Prostate gland (tissue), 2 donors: ENCODE results near the gene CYTH1. TPM values are rescaled to one million over a fixed set of nuclear protein-coding genes. Genes with fewer than 3 reads are reported as not detected.

Experiments
- DNase-seq: peaks from one replicate; pipeline ENCODE4 v3.0.0-alpha.2; 2019; ENCODE audit warnings: low spot score
- H3K27ac ChIP-seq, 2 donors: fragments of 200-600 bp; sonication (generic); 2 replicates each; pipeline ENCODE4 v1.5.1; 2017 to 2019
- H3K27me3 ChIP-seq: fragments of 200-600 bp; sonication (generic); replicated peaks from 2 replicates; pipeline ENCODE4 v1.5.1; 2019; ENCODE audit not compliant: insufficient read depth
- H3K36me3 ChIP-seq, 2 donors: fragments of 200-600 bp; sonication (generic); 1 replicate in 1 of 2; 2 replicates in 1 of 2; pipeline versions ENCODE4 v1.5.1 to v1.8.1; 2017 to 2019
- H3K4me1 ChIP-seq: fragments of 200-600 bp; sonication (generic); replicated peaks from 2 replicates; pipeline ENCODE4 v1.5.1; 2019
- H3K4me3 ChIP-seq, 2 donors: fragments of 200-600 bp; sonication (generic); 2 replicates each; pipeline ENCODE4 v1.5.1; 2017 to 2019
- H3K9me3 ChIP-seq: fragments of 200-600 bp; sonication (generic); 2 replicates; pipeline ENCODE4 v1.5.1; 2017
- POLR2A ChIP-seq: fragments of 450-650 bp; IDR thresholded peaks from one replicate; pipeline ENCODE4 v1.6.1; 2016; ENCODE audit warnings: antibody characterized with exemption, mild to moderate bottlenecking
- POLR2AphosphoS5 ChIP-seq: sonication (generic); formaldehyde crosslinking; IDR thresholded peaks from one replicate; pipeline ENCODE4 v1.6.1; 2017; ENCODE audit warnings: antibody characterized with exemption
- WGBS: methylation state at CpG from one replicate; pipeline ENCODE4 v1.1.5; 2018; 5-methylcytosine and 5-hydroxymethylcytosine counted together
- intact Hi-C: fragments of 100-400 bp; cut with DNase I; formaldehyde crosslinking; loops from one replicate; pipeline ENCODE4 v1.14.2; 2022
- total RNA-seq, 2 donors: library from RNA; depleted of rRNA; stranded (reverse); fragments of >200 nt; gene quantifications; one replicate each; pipeline ENCODE4 v1.1.0, GENCODE V29; 2016
- TF ChIP-seq, protein P1 (sequence below), 4 experiments: fragments of 200-600 bp in 2 of 4; fragments of 450-650 bp in 2 of 4; sonication (generic) in 2 of 4; IDR thresholded peaks; 1 replicate in 3 of 4; 2 replicates in 1 of 4; pipeline ENCODE4 v1.5.1; 2016 to 2019; ENCODE audit warnings: antibody characterized with exemption in 4 of 4, mild to moderate bottlenecking in 2 of 4, moderate library complexity in 2 of 4

Gene CYTH1
- total RNA-seq, 2 donors from 2014 or later: 65.2 to 73.9 TPM

DNA sequence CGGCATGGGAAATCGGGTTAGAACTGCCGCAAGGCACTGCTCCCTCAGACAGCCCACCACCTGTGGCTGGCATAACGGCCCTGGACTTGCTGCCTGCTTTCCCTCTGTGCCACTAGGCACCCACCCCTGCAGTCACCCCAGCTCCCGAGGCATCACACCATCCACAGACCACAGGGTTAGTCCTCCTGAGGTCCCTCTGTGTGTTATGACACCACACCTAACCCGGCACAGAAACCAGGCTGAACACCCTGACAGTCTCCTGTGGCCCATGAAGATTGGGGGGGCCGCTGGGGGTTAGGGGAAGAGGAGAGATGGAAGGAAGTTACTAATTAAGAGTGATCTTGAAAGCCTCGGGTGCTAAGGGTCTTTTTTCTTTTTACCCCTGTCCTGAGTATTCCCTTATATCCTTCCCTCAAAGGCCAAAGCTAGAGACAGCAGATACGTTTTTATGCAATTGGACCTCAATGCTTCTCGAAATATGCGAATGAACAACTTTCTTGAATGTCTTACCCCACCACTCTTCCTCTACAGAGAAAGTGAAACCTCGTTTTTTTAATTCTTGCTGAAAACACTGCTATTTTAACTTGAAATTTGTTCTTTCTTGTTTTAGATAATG, 7.0 kb downstream of the CYTH1 start:
- Histone ChIP-seq H3K4me1 (peaks cover 14% of the 10 kb centered on the region), H3K4me3 (peak overlapping the region in 1 of 2 donors; percentile 1), H3K27me3 (no peaks in the 10 kb centered on the region), H3K27ac (peak overlapping the region; percentile 64 to 81), H3K36me3 (no peaks in the 10 kb centered on the region), H3K9me3 (no peaks in the 10 kb centered on the region)
- intact Hi-C loops: no loop called here
- 27% methylated on average over 12 of the region's 12 CpGs for WGBS
- no peak for DNase-seq
- TF ChIP-seq, protein P1, sequence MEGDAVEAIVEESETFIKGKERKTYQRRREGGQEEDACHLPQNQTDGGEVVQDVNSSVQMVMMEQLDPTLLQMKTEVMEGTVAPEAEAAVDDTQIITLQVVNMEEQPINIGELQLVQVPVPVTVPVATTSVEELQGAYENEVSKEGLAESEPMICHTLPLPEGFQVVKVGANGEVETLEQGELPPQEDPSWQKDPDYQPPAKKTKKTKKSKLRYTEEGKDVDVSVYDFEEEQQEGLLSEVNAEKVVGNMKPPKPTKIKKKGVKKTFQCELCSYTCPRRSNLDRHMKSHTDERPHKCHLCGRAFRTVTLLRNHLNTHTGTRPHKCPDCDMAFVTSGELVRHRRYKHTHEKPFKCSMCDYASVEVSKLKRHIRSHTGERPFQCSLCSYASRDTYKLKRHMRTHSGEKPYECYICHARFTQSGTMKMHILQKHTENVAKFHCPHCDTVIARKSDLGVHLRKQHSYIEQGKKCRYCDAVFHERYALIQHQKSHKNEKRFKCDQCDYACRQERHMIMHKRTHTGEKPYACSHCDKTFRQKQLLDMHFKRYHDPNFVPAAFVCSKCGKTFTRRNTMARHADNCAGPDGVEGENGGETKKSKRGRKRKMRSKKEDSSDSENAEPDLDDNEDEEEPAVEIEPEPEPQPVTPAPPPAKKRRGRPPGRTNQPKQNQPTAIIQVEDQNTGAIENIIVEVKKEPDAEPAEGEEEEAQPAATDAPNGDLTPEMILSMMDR (IDR thresholded peaks at IDR 0.05): no peak
- TF ChIP-seq POLR2AphosphoS5 (no peak), POLR2A (no peak)

- Histone ChIP-seq H3K27me3 (no peaks in the 10 kb centered on the region), H3K9me3 (no peaks in the 10 kb centered on the region), H3K4me3 (no peak overlapping the region), H3K4me1 (peaks cover 8% of the 10 kb centered on the region), H3K27ac (peak overlapping the region; percentile 64 to 81), H3K36me3 (no peaks in the 10 kb centered on the region)
- TF ChIP-seq, protein P1 (IDR thresholded peaks at IDR 0.05): no peak
- TF ChIP-seq POLR2AphosphoS5 (no peak), POLR2A (no peak)
- whole genome bisulfite sequencing: 31% methylated on average over 2 of the region's 2 CpGs
- no peak for DNase-seq
- intact Hi-C loops: no loop called here
These were observed 7.6 kb downstream of the CYTH1 start for GRCh38 chr17:78774453-78774852.

DNA sequence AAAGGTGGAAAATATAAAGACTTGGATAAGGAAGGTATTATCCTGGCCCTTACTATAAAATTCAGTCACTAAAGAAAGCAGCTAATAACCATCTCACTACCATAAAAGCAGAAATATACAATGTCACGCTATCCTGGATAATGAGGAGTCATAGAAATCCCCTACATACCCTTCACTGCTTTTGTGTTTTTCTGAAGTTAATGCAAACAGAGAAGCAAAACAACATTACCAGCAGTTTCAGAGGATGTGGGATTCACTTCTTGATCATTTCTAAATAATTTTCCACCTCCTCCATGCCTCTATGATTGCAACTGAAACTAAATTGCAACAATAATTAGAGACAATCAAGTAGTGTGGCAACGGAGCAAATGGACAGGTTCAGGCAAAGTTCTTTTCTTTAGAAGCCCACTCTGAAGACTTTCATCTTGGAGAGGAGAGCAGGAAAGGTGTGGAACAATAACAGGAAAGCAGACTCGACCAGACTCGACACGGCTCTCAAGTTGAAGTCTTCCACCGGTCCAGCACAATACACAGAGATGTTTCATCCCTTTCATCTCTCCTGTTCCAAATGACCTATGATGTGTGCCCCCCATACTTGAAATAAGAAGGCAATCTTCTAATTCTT, 10.2 kb downstream of the CYTH1 start:
- DNase-seq: no peak
- no peaks in the 10 kb centered on the region for H3K36me3 ChIP-seq
- peak overlapping the region; percentile 10 to 33 for H3K27ac ChIP-seq
- 43% methylated on average over 6 of the region's 6 CpGs for WGBS
- H3K27me3 ChIP-seq: no peaks in the 10 kb centered on the region
- no peaks in the 10 kb centered on the region for H3K9me3 ChIP-seq
- TF ChIP-seq, protein P1 (IDR thresholded peaks at IDR 0.05): no peak
- TF ChIP-seq POLR2A: no peak
- no peak overlapping the region for H3K4me3 ChIP-seq
- intact Hi-C loops: no loop called here
- H3K4me1 ChIP-seq: peaks cover 18% of the 10 kb centered on the region

GRCh38 chr17:78769196-78769773, 12.8 kb downstream of the CYTH1 start:
- Histone ChIP-seq H3K27ac (peak overlapping the region; percentile 73 to 77), H3K27me3 (no peaks in the 10 kb centered on the region), H3K9me3 (no peaks in the 10 kb centered on the region), H3K36me3 (no peaks in the 10 kb centered on the region), H3K4me1 (peaks cover 29% of the 10 kb centered on the region), H3K4me3 (no peak overlapping the region)
- TF ChIP-seq POLR2A (no peak), POLR2AphosphoS5 (no peak)
- TF ChIP-seq, protein P1 (IDR thresholded peaks at IDR 0.05): no peak
- intact Hi-C loops: no loop called here
- DNase-seq: peak; percentile 24
- WGBS: 74% methylated on average over 7 of the region's 7 CpGs
